ENCODE data around the gene GPR135.

The GPR135 gene

DNA sequence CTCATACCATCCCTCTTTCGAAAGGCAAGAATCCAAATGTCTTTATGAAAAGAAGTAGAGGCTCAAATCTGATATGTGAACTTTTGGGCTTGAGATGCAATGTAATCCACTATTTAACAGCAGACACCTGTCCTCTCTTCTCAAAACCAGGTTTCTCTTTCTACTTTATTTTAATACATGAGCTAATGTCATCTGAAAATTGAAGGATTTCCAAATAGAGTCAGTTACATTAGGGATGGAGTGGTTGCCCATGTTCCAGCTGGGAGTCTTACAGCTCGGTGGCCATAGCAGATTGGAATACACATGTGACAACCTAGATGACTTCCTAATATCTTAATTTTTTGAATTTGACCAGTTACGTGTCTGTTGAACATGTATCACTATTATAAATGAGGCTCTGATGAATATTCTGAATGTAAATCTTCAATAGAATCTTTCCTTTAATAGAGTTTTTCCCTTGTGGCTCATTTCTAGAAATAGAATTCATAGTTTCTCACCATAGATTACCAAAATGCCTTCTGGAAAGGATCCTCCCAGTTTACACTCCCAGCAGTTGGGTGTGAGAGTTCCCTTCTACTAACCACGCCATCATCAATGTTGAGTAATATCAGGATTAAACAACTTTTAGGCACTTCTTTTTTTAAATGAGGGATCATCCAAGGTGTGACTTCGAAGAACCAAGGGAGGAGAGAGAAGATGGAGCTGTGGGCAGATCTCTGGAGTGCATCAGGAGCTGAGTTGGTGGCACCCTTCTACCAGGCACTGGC is 49.2 kb downstream of the GPR135 start:
- no peaks in the 10 kb centered on the region for H3K9me3 ChIP-seq (ENCODE audit: low read length)
- no peaks in the 10 kb centered on the region for H3K27me3 ChIP-seq (ENCODE audit: control insufficient read depth in 1 of 2, insufficient read depth in 2 of 2, low read length in 2 of 2)
- no peak overlapping the region for H3K27ac ChIP-seq (ENCODE audit: low read depth, low read length)

More for the DNA sequence above, 49.2 kb downstream of the GPR135 start:
- Histone ChIP-seq H3K36me3 (ENCODE audit: insufficient read depth, low read length) (no peaks in the 10 kb centered on the region), H3K4me3 (ENCODE audit: low read depth in 1 of 2, low read length in 2 of 2) (no peak overlapping the region), H3K9ac (ENCODE audit: low read length) (no peak overlapping the region), H3K4me1 (ENCODE audit: insufficient read depth, low read length) (peaks cover 6% of the 10 kb centered on the region)
